ENCODE data around the gene PFDN4.
A peak's percentile ranks its signal among the peaks of the same experiment; 100 is the strongest.

The PFDN4 gene

GRCh38 chr20:54199283-54199682 lies 8.6 kb upstream of the PFDN4 start:
- Histone ChIP-seq H3K36me3 (ENCODE audit: control insufficient read depth, insufficient read depth, low read length) (no peaks in the 10 kb centered on the region), H3K4me1 (ENCODE audit: control insufficient read depth, insufficient read depth, low read length) (no peaks in the 10 kb centered on the region), H3K4me3 (ENCODE audit: low read length) (no peak overlapping the region), H3K27me3 (ENCODE audit: control insufficient read depth, insufficient read depth, low read length) (no peaks in the 10 kb centered on the region), H3K27ac (ENCODE audit: low read depth, low read length) (no peak overlapping the region), H3K9ac (ENCODE audit: low read length) (no peak overlapping the region)

GRCh38 chr20:54199721-54200176 lies 8.1 kb upstream of the PFDN4 start:
- no peaks in the 10 kb centered on the region for H3K36me3 ChIP-seq (ENCODE audit: control insufficient read depth, insufficient read depth, low read length)
- H3K27ac ChIP-seq (ENCODE audit: low read depth, low read length): no peak overlapping the region
- no peak overlapping the region for H3K9ac ChIP-seq (ENCODE audit: low read length)
- H3K4me3 ChIP-seq (ENCODE audit: low read length): no peak overlapping the region
- no peaks in the 10 kb centered on the region for H3K27me3 ChIP-seq (ENCODE audit: control insufficient read depth, insufficient read depth, low read length)
- H3K4me1 ChIP-seq (ENCODE audit: control insufficient read depth, insufficient read depth, low read length): no peaks in the 10 kb centered on the region

- Histone ChIP-seq H3K4me1 (ENCODE audit: control insufficient read depth, insufficient read depth, low read length) (no peaks in the 10 kb centered on the region), H3K4me3 (ENCODE audit: low read length) (no peak overlapping the region), H3K9ac (ENCODE audit: low read length) (no peak overlapping the region), H3K27ac (ENCODE audit: low read depth, low read length) (no peak overlapping the region), H3K36me3 (ENCODE audit: control insufficient read depth, insufficient read depth, low read length) (no peaks in the 10 kb centered on the region), H3K27me3 (ENCODE audit: control insufficient read depth, insufficient read depth, low read length) (no peaks in the 10 kb centered on the region)
These were observed 7.2 kb upstream of the PFDN4 start for GRCh38 chr20:54200487-54201267.

- Histone ChIP-seq H3K4me3 (ENCODE audit: low read length) (no peak overlapping the region), H3K9ac (ENCODE audit: low read length) (no peak overlapping the region), H3K4me1 (ENCODE audit: control insufficient read depth, insufficient read depth, low read length) (no peaks in the 10 kb centered on the region), H3K27me3 (ENCODE audit: control insufficient read depth, insufficient read depth, low read length) (no peaks in the 10 kb centered on the region), H3K36me3 (ENCODE audit: control insufficient read depth, insufficient read depth, low read length) (no peaks in the 10 kb centered on the region), H3K27ac (ENCODE audit: low read depth, low read length) (no peak overlapping the region)
These were observed 6.5 kb upstream of the PFDN4 start for GRCh38 chr20:54201268-54201846.

GRCh38 chr20:54203281-54203680 lies 4.6 kb upstream of the PFDN4 start:
- H3K27ac ChIP-seq (ENCODE audit: low read depth, low read length): no peak overlapping the region
- H3K4me3 ChIP-seq (ENCODE audit: low read length): no peak overlapping the region
- no peak overlapping the region for H3K9ac ChIP-seq (ENCODE audit: low read length)
- H3K27me3 ChIP-seq (ENCODE audit: control insufficient read depth, insufficient read depth, low read length): no peaks in the 10 kb centered on the region
- H3K4me1 ChIP-seq (ENCODE audit: control insufficient read depth, insufficient read depth, low read length): no peaks in the 10 kb centered on the region
- H3K36me3 ChIP-seq (ENCODE audit: control insufficient read depth, insufficient read depth, low read length): no peaks in the 10 kb centered on the region

- Histone ChIP-seq H3K4me1 (ENCODE audit: control insufficient read depth, insufficient read depth, low read length) (peaks cover 3% of the 10 kb centered on the region), H3K27me3 (ENCODE audit: control insufficient read depth, insufficient read depth, low read length) (no peaks in the 10 kb centered on the region), H3K36me3 (ENCODE audit: control insufficient read depth, insufficient read depth, low read length) (no peaks in the 10 kb centered on the region), H3K27ac (ENCODE audit: low read depth, low read length) (no peak overlapping the region), H3K4me3 (ENCODE audit: low read length) (no peak overlapping the region), H3K9ac (ENCODE audit: low read length) (no peak overlapping the region)
These were observed 3.8 kb upstream of the PFDN4 start for GRCh38 chr20:54204063-54204462.

- Histone ChIP-seq H3K4me1 (ENCODE audit: control insufficient read depth, insufficient read depth, low read length) (peaks cover 6% of the 10 kb centered on the region), H3K36me3 (ENCODE audit: control insufficient read depth, insufficient read depth, low read length) (no peaks in the 10 kb centered on the region), H3K4me3 (ENCODE audit: low read length) (no peak overlapping the region), H3K9ac (ENCODE audit: low read length) (no peak overlapping the region), H3K27me3 (ENCODE audit: control insufficient read depth, insufficient read depth, low read length) (no peaks in the 10 kb centered on the region), H3K27ac (ENCODE audit: low read depth, low read length) (no peak overlapping the region)
These were observed 3.4 kb upstream of the PFDN4 start for GRCh38 chr20:54204481-54204880.

GRCh38 chr20:54205450-54205849 lies 2.4 kb upstream of the PFDN4 start:
- peaks cover 9% of the 10 kb centered on the region for H3K4me1 ChIP-seq (ENCODE audit: control insufficient read depth, insufficient read depth, low read length)
- H3K36me3 ChIP-seq (ENCODE audit: control insufficient read depth, insufficient read depth, low read length): no peaks in the 10 kb centered on the region
- H3K27me3 ChIP-seq (ENCODE audit: control insufficient read depth, insufficient read depth, low read length): no peaks in the 10 kb centered on the region
- H3K27ac ChIP-seq (ENCODE audit: low read depth, low read length): no peak overlapping the region
- no peak overlapping the region for H3K9ac ChIP-seq (ENCODE audit: low read length)
- H3K4me3 ChIP-seq (ENCODE audit: low read length): no peak overlapping the region

- Histone ChIP-seq H3K36me3 (ENCODE audit: control insufficient read depth, insufficient read depth, low read length) (no peaks in the 10 kb centered on the region), H3K4me3 (ENCODE audit: low read length) (peak overlapping the region; percentile 81), H3K27ac (ENCODE audit: low read depth, low read length) (no peak overlapping the region), H3K27me3 (ENCODE audit: control insufficient read depth, insufficient read depth, low read length) (no peaks in the 10 kb centered on the region), H3K9ac (ENCODE audit: low read length) (no peak overlapping the region), H3K4me1 (ENCODE audit: control insufficient read depth, insufficient read depth, low read length) (peaks cover 9% of the 10 kb centered on the region)
These were observed 689 bp upstream of the PFDN4 start for GRCh38 chr20:54207053-54207742.

GRCh38 chr20:54208548-54209176 lies 775 bp downstream of the PFDN4 start:
- H3K4me1 ChIP-seq (ENCODE audit: control insufficient read depth, insufficient read depth, low read length): peaks cover 9% of the 10 kb centered on the region
- peak overlapping the region; percentile 100 for H3K27ac ChIP-seq (ENCODE audit: low read depth, low read length)
- no peaks in the 10 kb centered on the region for H3K27me3 ChIP-seq (ENCODE audit: control insufficient read depth, insufficient read depth, low read length)
- H3K36me3 ChIP-seq (ENCODE audit: control insufficient read depth, insufficient read depth, low read length): no peaks in the 10 kb centered on the region
- H3K9ac ChIP-seq (ENCODE audit: low read length): peak overlapping the region; percentile 98
- H3K4me3 ChIP-seq (ENCODE audit: low read length): peak overlapping the region; percentile 81

- H3K9ac ChIP-seq (ENCODE audit: low read length): no peak overlapping the region
- no peaks in the 10 kb centered on the region for H3K27me3 ChIP-seq (ENCODE audit: control insufficient read depth, insufficient read depth, low read length)
- H3K27ac ChIP-seq (ENCODE audit: low read depth, low read length): no peak overlapping the region
- no peaks in the 10 kb centered on the region for H3K36me3 ChIP-seq (ENCODE audit: control insufficient read depth, insufficient read depth, low read length)
- peaks cover 9% of the 10 kb centered on the region for H3K4me1 ChIP-seq (ENCODE audit: control insufficient read depth, insufficient read depth, low read length)
- H3K4me3 ChIP-seq (ENCODE audit: low read length): peak overlapping the region; percentile 81
These were observed 1.4 kb downstream of the PFDN4 start for GRCh38 chr20:54209216-54209813.

GRCh38 chr20:54212226-54212625 lies 4.3 kb downstream of the PFDN4 start:
- Histone ChIP-seq H3K4me1 (ENCODE audit: control insufficient read depth, insufficient read depth, low read length) (peaks cover 9% of the 10 kb centered on the region), H3K4me3 (ENCODE audit: low read length) (no peak overlapping the region), H3K27me3 (ENCODE audit: control insufficient read depth, insufficient read depth, low read length) (no peaks in the 10 kb centered on the region), H3K27ac (ENCODE audit: low read depth, low read length) (no peak overlapping the region), H3K36me3 (ENCODE audit: control insufficient read depth, insufficient read depth, low read length) (no peaks in the 10 kb centered on the region), H3K9ac (ENCODE audit: low read length) (no peak overlapping the region)

Measured in rectal smooth muscle tissue (tissue), 1 donor.